ENCODE results near the gene PICK1.

GRCh38 chr22:38085501-38085900, 28.3 kb downstream of the PICK1 start:
- no peak for TF ChIP-seq CTCF (IDR thresholded peaks at IDR 0.05)
- TF ChIP-seq POLR2A (IDR thresholded peaks at IDR 0.05) = no peak
